ENCODE results near the gene ZNF224. TPM values are rescaled to one million over a fixed set of nuclear protein-coding genes. Genes with fewer than 3 reads are reported as not detected.

ZNF224 gene
- total and polyA plus RNA-seq, 2 donors, result 18.2 to 47.0 TPM

DNA sequence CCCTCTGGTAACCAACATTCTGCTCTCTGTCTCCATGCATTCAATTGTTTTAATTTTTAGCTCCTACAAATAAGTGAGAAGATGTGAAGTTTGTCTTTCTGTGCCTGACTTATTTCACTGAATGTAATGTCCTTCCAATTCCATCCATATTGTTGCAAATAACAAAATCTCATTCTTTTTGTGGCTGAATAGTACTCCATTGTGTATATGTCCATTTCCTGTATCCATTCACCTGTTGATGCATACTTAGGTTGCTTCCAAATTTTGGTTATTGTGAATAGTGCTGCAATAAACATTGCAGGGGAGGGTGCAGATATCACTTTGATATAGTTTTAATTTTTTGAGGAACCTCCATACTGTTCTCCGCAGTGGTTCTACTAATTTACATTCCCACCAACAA, 24.7 kb upstream of the ZNF224 start:
- Histone ChIP-seq H3K4me3 (ENCODE audit: low read length in 2 of 2) (no peak overlapping the region), H3K27ac (ENCODE audit: low read depth in 1 of 2, low read length in 1 of 2) (no peak overlapping the region), H3K9me3 (ENCODE audit: control insufficient read depth in 2 of 2, insufficient read depth in 1 of 2, low read length in 1 of 2) (peaks cover 10 to 14% of the 10 kb centered on the region in 2 donors), H3K36me3 (ENCODE audit: control insufficient read depth in 2 of 2, insufficient read depth in 2 of 2, low read length in 1 of 2) (peaks cover 6 to 14% of the 10 kb centered on the region in 2 donors), H3K27me3 (ENCODE audit: control insufficient read depth in 2 of 2, insufficient read depth in 1 of 2, low read length in 1 of 2) (no peaks in the 10 kb centered on the region), H3K4me1 (ENCODE audit: control insufficient read depth in 2 of 2, insufficient read depth in 2 of 2, low read length in 2 of 2) (peaks cover 14 to 17% of the 10 kb centered on the region in 2 donors)
- DNase-seq (ENCODE audit: low read depth in 6 of 9, low spot score in 9 of 9), result no peak
- 99% methylated on average over 1 of the region's 1 CpG for WGBS

DNA sequence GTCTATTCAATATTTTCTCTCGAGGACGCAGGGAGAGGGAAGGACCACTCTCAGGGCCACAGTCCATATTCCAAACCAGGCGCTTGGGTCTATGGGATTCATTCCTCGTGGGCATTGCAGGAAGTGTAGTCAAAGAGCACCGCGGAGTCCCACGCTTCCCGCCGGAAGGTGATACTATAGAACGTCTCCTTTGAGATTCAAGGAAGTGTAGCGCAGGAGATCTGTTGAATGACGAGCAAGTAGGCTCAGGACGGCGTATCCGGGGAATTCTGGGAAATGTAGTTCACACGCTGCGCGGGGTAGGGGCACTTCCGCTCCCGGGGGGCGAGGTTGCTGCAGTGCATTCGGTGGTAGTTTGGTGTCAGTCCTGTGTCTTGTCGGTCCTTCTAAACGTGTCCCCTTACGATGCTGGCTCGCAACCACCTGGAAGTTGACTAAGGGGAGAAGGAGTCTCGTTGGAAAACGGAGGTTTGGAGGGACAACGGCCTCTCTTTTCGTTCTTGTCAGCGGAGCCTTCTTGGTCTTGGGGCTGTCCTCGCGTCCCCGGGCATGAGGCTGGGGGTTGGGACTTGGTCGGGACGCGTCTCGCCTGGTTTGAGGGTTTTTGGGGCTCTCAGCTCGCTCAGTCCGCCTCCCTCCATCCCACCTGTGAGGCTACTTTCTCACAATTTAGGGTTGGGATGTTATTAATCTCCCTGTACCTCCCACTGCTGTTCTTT, 22.2 kb upstream of the ZNF224 start, which contains the start of gene ZNF284:
Gene ZNF284 (plus strand): TSS at position 336 of the 719 bp plus-strand sequence. CDS start 4,231 bp downstream, outside the sequence.
- Histone ChIP-seq H3K4me3 (ENCODE audit: low read length in 2 of 2) (peak within 1 kb of the TSS; percentile 75 to 80), H3K9me3 (ENCODE audit: control insufficient read depth in 2 of 2, insufficient read depth in 1 of 2, low read length in 1 of 2) (peaks cover 0 to 3% of the 10 kb centered on the region in 2 donors), H3K36me3 (ENCODE audit: control insufficient read depth in 2 of 2, insufficient read depth in 2 of 2, low read length in 1 of 2) (peaks cover 0 to under 1% of the 10 kb centered on the region in 2 donors), H3K27ac (ENCODE audit: low read depth in 1 of 2, low read length in 1 of 2) (peak within 1 kb of the TSS; percentile 23 to 46), H3K27me3 (ENCODE audit: control insufficient read depth in 2 of 2, insufficient read depth in 1 of 2, low read length in 1 of 2) (no peaks in the 10 kb centered on the region), H3K4me1 (ENCODE audit: control insufficient read depth in 2 of 2, insufficient read depth in 2 of 2, low read length in 2 of 2) (peaks cover 14 to 17% of the 10 kb centered on the region in 2 donors)
- WGBS, result 1% methylated on average over 40 of the region's 40 CpGs
- peak; percentile 86 to 97 (median 92) for DNase-seq (ENCODE audit: low read depth in 6 of 9, low spot score in 9 of 9)

- peaks cover 0 to 2% of the 10 kb centered on the region in 2 donors for H3K36me3 ChIP-seq (ENCODE audit: control insufficient read depth in 2 of 2, insufficient read depth in 2 of 2, low read length in 1 of 2)
- 28% methylated on average over 18 of the region's 18 CpGs for WGBS
- no peak overlapping the region for H3K27ac ChIP-seq (ENCODE audit: low read depth in 1 of 2, low read length in 1 of 2)
- peak overlapping the region; percentile 75 to 80 for H3K4me3 ChIP-seq (ENCODE audit: low read length in 2 of 2)
- H3K4me1 ChIP-seq (ENCODE audit: control insufficient read depth in 2 of 2, insufficient read depth in 2 of 2, low read length in 2 of 2), result peaks cover 14 to 17% of the 10 kb centered on the region in 2 donors
- no peaks in the 10 kb centered on the region for H3K27me3 ChIP-seq (ENCODE audit: control insufficient read depth in 2 of 2, insufficient read depth in 1 of 2, low read length in 1 of 2)
- peaks cover 0 to 3% of the 10 kb centered on the region in 2 donors for H3K9me3 ChIP-seq (ENCODE audit: control insufficient read depth in 2 of 2, insufficient read depth in 1 of 2, low read length in 1 of 2)
- DNase-seq (ENCODE audit: low read depth in 6 of 9, low spot score in 9 of 9), result no peak
Observed at GRCh38 chr19:44072543-44073401, 21.4 kb upstream of the ZNF224 start.

- no peak overlapping the region for H3K4me3 ChIP-seq (ENCODE audit: low read length in 2 of 2)
- no peak overlapping the region for H3K27ac ChIP-seq (ENCODE audit: low read depth in 1 of 2, low read length in 1 of 2)
- DNase-seq (ENCODE audit: low read depth in 6 of 9, low spot score in 9 of 9), result no peak
- 98% methylated on average over 2 of the region's 2 CpGs for WGBS
- H3K36me3 ChIP-seq (ENCODE audit: control insufficient read depth in 2 of 2, insufficient read depth in 2 of 2, low read length in 1 of 2), result peaks cover 5 to 9% of the 10 kb centered on the region in 2 donors
- H3K27me3 ChIP-seq (ENCODE audit: control insufficient read depth in 2 of 2, insufficient read depth in 1 of 2, low read length in 1 of 2), result no peaks in the 10 kb centered on the region
- peaks cover 13 to 16% of the 10 kb centered on the region in 2 donors for H3K4me1 ChIP-seq (ENCODE audit: control insufficient read depth in 2 of 2, insufficient read depth in 2 of 2, low read length in 2 of 2)
- H3K9me3 ChIP-seq (ENCODE audit: control insufficient read depth in 2 of 2, insufficient read depth in 1 of 2, low read length in 1 of 2), result peaks cover 0 to 3% of the 10 kb centered on the region in 2 donors
Observed at GRCh38 chr19:44076325-44076724, 17.8 kb upstream of the ZNF224 start.

DNA sequence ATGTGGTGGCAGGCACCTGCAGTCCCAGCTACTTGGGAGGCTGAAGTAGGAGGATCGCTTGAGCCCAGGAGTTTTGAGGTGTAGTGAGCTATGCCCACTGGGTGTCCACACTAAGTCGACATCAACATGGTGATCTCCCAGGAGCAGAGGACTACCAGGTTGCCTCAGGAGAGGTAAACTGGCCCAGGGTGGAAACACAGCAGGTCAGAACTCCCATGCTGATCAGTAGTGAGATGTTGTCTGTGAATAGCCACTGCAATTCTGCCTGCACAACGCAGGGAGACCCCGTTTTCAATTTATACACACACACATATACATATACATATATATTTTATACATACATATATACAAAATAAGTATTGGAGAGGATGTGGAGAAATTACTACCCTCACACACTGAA, 2.1 kb upstream of the ZNF224 start:
- DNase-seq (ENCODE audit: low read depth in 6 of 9, low spot score in 9 of 9), result no peak
- 72% methylated on average over 4 of the region's 4 CpGs for WGBS
- Histone ChIP-seq H3K9me3 (ENCODE audit: control insufficient read depth in 2 of 2, insufficient read depth in 1 of 2, low read length in 1 of 2) (no peaks in the 10 kb centered on the region), H3K27ac (ENCODE audit: low read depth in 1 of 2, low read length in 1 of 2) (no peak overlapping the region), H3K27me3 (ENCODE audit: control insufficient read depth in 2 of 2, insufficient read depth in 1 of 2, low read length in 1 of 2) (no peaks in the 10 kb centered on the region), H3K36me3 (ENCODE audit: control insufficient read depth in 2 of 2, insufficient read depth in 2 of 2, low read length in 1 of 2) (peaks cover 0 to under 1% of the 10 kb centered on the region in 2 donors), H3K4me3 (ENCODE audit: low read length in 2 of 2) (no peak overlapping the region), H3K4me1 (ENCODE audit: control insufficient read depth in 2 of 2, insufficient read depth in 2 of 2, low read length in 2 of 2) (peaks cover 3 to 6% of the 10 kb centered on the region in 2 donors)

- H3K27me3 ChIP-seq (ENCODE audit: control insufficient read depth in 2 of 2, insufficient read depth in 1 of 2, low read length in 1 of 2), result no peaks in the 10 kb centered on the region
- peaks cover 27 to 28% of the 10 kb centered on the region in 2 donors for H3K36me3 ChIP-seq (ENCODE audit: control insufficient read depth in 2 of 2, insufficient read depth in 2 of 2, low read length in 1 of 2)
Observed at GRCh38 chr19:44107751-44108150, 13.6 kb downstream of the ZNF224 start.

DNA sequence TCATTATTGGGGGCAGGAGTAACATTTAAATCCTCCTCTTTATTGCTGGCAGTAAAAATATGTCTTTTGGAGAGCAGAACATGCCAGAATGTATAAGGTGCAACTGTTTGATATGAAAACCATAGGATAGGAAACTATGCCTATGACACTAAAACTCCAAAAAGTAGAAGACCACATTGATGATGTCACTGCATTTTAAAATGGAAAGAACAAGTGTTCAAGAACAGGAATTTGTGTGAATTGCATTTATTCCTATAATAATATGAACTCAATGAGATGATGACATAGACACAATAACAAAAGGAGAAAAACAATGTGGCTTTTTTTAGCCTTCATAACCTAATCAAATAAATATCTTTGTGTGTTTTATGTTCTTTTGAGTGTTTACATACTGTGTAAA, 15.3 kb downstream of the ZNF224 start:
- Histone ChIP-seq H3K27me3 (ENCODE audit: control insufficient read depth in 2 of 2, insufficient read depth in 1 of 2, low read length in 1 of 2) (no peaks in the 10 kb centered on the region), H3K4me1 (ENCODE audit: control insufficient read depth in 2 of 2, insufficient read depth in 2 of 2, low read length in 2 of 2) (peaks cover 0 to 9% of the 10 kb centered on the region in 2 donors), H3K27ac (ENCODE audit: low read depth in 1 of 2, low read length in 1 of 2) (no peak overlapping the region), H3K36me3 (ENCODE audit: control insufficient read depth in 2 of 2, insufficient read depth in 2 of 2, low read length in 1 of 2) (peaks cover 20 to 21% of the 10 kb centered on the region in 2 donors), H3K9me3 (ENCODE audit: control insufficient read depth in 2 of 2, insufficient read depth in 1 of 2, low read length in 1 of 2) (peaks cover 11 to 15% of the 10 kb centered on the region in 2 donors), H3K4me3 (ENCODE audit: low read length in 2 of 2) (no peak overlapping the region)
- no peak for DNase-seq (ENCODE audit: low read depth in 6 of 9, low spot score in 9 of 9)

More at GRCh38 chr19:44107751-44108150, 13.6 kb downstream of the ZNF224 start:
- Histone ChIP-seq H3K27ac (ENCODE audit: low read depth in 1 of 2, low read length in 1 of 2) (no peak overlapping the region), H3K4me1 (ENCODE audit: control insufficient read depth in 2 of 2, insufficient read depth in 2 of 2, low read length in 2 of 2) (peaks cover 0 to 5% of the 10 kb centered on the region in 2 donors), H3K9me3 (ENCODE audit: control insufficient read depth in 2 of 2, insufficient read depth in 1 of 2, low read length in 1 of 2) (peaks cover 13 to 15% of the 10 kb centered on the region in 2 donors), H3K4me3 (ENCODE audit: low read length in 2 of 2) (no peak overlapping the region)
- 99% methylated on average over 3 of the region's 3 CpGs for WGBS
- DNase-seq (ENCODE audit: low read depth in 6 of 9, low spot score in 9 of 9), result no peak

GRCh38 chr19:44111910-44112463, 17.8 kb downstream of the ZNF224 start:
- Histone ChIP-seq H3K4me1 (ENCODE audit: control insufficient read depth in 2 of 2, insufficient read depth in 2 of 2, low read length in 2 of 2) (peaks cover 0 to 9% of the 10 kb centered on the region in 2 donors), H3K4me3 (ENCODE audit: low read length in 2 of 2) (peak overlapping the region; percentile 62 to 87), H3K36me3 (ENCODE audit: control insufficient read depth in 2 of 2, insufficient read depth in 2 of 2, low read length in 1 of 2) (peaks cover 11 to 13% of the 10 kb centered on the region in 2 donors), H3K27me3 (ENCODE audit: control insufficient read depth in 2 of 2, insufficient read depth in 1 of 2, low read length in 1 of 2) (no peaks in the 10 kb centered on the region), H3K27ac (ENCODE audit: low read depth in 1 of 2, low read length in 1 of 2) (no peak overlapping the region), H3K9me3 (ENCODE audit: control insufficient read depth in 2 of 2, insufficient read depth in 1 of 2, low read length in 1 of 2) (peaks cover 5 to 10% of the 10 kb centered on the region in 2 donors)
- 36% methylated on average over 17 of the region's 17 CpGs for WGBS
- peak in 2 of 9 donors; percentile 6 to 26 for DNase-seq (ENCODE audit: low read depth in 6 of 9, low spot score in 9 of 9)
